DND-41 (cell line): ENCODE results near the gene GSTP1.
"Not testable (repeated sequence)": the region's sequence is repeated elsewhere in the genome, so short reads cannot be mapped to it uniquely, and the experiment has no call there.

Source experiments
- CTCF ChIP-seq: IDR thresholded peaks from 2 replicates; pipeline ENCODE4 v1.5.1; 2012; ENCODE audit warnings: borderline replicate concordance, low read length, moderate library complexity, mild to moderate bottlenecking; ENCODE audit not compliant: poor library complexity, severe bottlenecking; ENCODE audit errors: extremely low read depth
- EZH2 ChIP-seq: IDR thresholded peaks from 3 replicates; pipeline ENCODE4 v1.6.1; 2012; ENCODE audit warnings: borderline replicate concordance, low read depth, mild to moderate bottlenecking, moderate library complexity, low read length, inconsistent platforms; ENCODE audit not compliant: severe bottlenecking

- not testable (repeated sequence) for TF ChIP-seq CTCF, EZH2
Measured at GRCh38 chr11:67626131-67626833, 42.7 kb downstream of the GSTP1 start.
